Measurements from ENCODE around the gene PPFIA3. TPM values are rescaled to one million over a fixed set of nuclear protein-coding genes. Genes with fewer than 3 reads are reported as not detected.

PPFIA3 gene
- total RNA-seq, 2 experiments from 2014 or later, result 2.0 to 2.8 TPM

GRCh38 chr19:49150106-49150943 lies 31.0 kb downstream of the PPFIA3 start:
- H3K4me3 Mint-ChIP-seq, result peak overlapping the region; percentile 86
- TF ChIP-seq CTCF (IDR thresholded peaks at IDR 0.05), result no peak
- H3K36me3 Mint-ChIP-seq (ENCODE audit: low read depth), result no peaks in the 10 kb centered on the region
- H3K27me3 ChIP-seq (ENCODE audit: control insufficient read depth in 1 of 2, insufficient read depth in 2 of 2, low read length in 2 of 2), result peaks cover 55 to 61% of the 10 kb centered on the region in 2 experiments
- peaks cover 96% of the 10 kb centered on the region for H3K27me3 Mint-ChIP-seq
- peaks cover 49% of the 10 kb centered on the region for H3K4me1 ChIP-seq (ENCODE audit: insufficient read depth, low read length)
- CTCF ChIA-PET, result interaction anchor here (1.1 kb wide), 1 partner anchor 48 kb away, joined by 3 read pairs; no protein-coding TSS in a partner anchor
- POLR2A ChIA-PET, result interaction anchor here (0.5 to 0.7 kb wide), 2 partner anchors 20 to 440 kb away, joined by 4 to 5 read pairs; no protein-coding TSS in a partner anchor
- H3K36me3 ChIP-seq (ENCODE audit: insufficient read depth, low read length), result no peaks in the 10 kb centered on the region
- peak in 10 of 14 experiments; percentile 19 to 67 (median 46) for DNase-seq
- no peak overlapping the region for H3K27ac ChIP-seq (ENCODE audit: low read depth in 1 of 2, low read length in 2 of 2)
- no peak overlapping the region for H3K27ac Mint-ChIP-seq
- no peaks in the 10 kb centered on the region for H3K9me3 Mint-ChIP-seq
- H3K4me3 ChIP-seq (ENCODE audit: low read length), result peak overlapping the region; percentile 62
- H3K9me3 ChIP-seq (ENCODE audit: control insufficient read depth in 1 of 2, insufficient read depth in 1 of 2, low read length in 2 of 2), result peaks cover 0 to 52% of the 10 kb centered on the region in 2 experiments
- H3K4me1 Mint-ChIP-seq (ENCODE audit: low read depth), result peaks cover 53% of the 10 kb centered on the region
- intact Hi-C loops (cut with DNase I, micrococcal nuclease), result no loop called here
- ATAC-seq (ENCODE audit: poor library complexity), result no peak

GRCh38 chr19:49150944-49151243 lies 31.6 kb downstream of the PPFIA3 start:
- H3K27ac ChIP-seq (ENCODE audit: low read depth in 1 of 2, low read length in 2 of 2), result no peak overlapping the region
- ATAC-seq (ENCODE audit: poor library complexity), result no peak
- H3K4me3 Mint-ChIP-seq, result peak overlapping the region; percentile 38
- peaks cover 96% of the 10 kb centered on the region for H3K27me3 Mint-ChIP-seq
- POLR2A ChIA-PET, result interaction anchor here (0.5 to 0.7 kb wide), 2 partner anchors 21 to 440 kb away, joined by 4 to 5 read pairs; no protein-coding TSS in a partner anchor
- intact Hi-C loops (cut with DNase I, micrococcal nuclease), result no loop called here
- H3K27me3 ChIP-seq (ENCODE audit: control insufficient read depth in 1 of 2, insufficient read depth in 2 of 2, low read length in 2 of 2), result peaks cover 59 to 61% of the 10 kb centered on the region in 2 experiments
- CTCF ChIA-PET, result interaction anchor here (1.1 kb wide), 1 partner anchor 53 kb away, joined by 3 read pairs; no protein-coding TSS in a partner anchor
- no peaks in the 10 kb centered on the region for H3K9me3 Mint-ChIP-seq
- no peaks in the 10 kb centered on the region for H3K36me3 ChIP-seq (ENCODE audit: insufficient read depth, low read length)
- H3K27ac Mint-ChIP-seq, result no peak overlapping the region
- peaks cover 44% of the 10 kb centered on the region for H3K4me1 ChIP-seq (ENCODE audit: insufficient read depth, low read length)
- peaks cover 47% of the 10 kb centered on the region for H3K4me1 Mint-ChIP-seq (ENCODE audit: low read depth)
- peaks cover 0 to 52% of the 10 kb centered on the region in 2 experiments for H3K9me3 ChIP-seq (ENCODE audit: control insufficient read depth in 1 of 2, insufficient read depth in 1 of 2, low read length in 2 of 2)
- DNase-seq, result no peak
- TF ChIP-seq CTCF (IDR thresholded peaks at IDR 0.05), result no peak
- no peaks in the 10 kb centered on the region for H3K36me3 Mint-ChIP-seq (ENCODE audit: low read depth)
- H3K4me3 ChIP-seq (ENCODE audit: low read length), result peak overlapping the region; percentile 62

DNA sequence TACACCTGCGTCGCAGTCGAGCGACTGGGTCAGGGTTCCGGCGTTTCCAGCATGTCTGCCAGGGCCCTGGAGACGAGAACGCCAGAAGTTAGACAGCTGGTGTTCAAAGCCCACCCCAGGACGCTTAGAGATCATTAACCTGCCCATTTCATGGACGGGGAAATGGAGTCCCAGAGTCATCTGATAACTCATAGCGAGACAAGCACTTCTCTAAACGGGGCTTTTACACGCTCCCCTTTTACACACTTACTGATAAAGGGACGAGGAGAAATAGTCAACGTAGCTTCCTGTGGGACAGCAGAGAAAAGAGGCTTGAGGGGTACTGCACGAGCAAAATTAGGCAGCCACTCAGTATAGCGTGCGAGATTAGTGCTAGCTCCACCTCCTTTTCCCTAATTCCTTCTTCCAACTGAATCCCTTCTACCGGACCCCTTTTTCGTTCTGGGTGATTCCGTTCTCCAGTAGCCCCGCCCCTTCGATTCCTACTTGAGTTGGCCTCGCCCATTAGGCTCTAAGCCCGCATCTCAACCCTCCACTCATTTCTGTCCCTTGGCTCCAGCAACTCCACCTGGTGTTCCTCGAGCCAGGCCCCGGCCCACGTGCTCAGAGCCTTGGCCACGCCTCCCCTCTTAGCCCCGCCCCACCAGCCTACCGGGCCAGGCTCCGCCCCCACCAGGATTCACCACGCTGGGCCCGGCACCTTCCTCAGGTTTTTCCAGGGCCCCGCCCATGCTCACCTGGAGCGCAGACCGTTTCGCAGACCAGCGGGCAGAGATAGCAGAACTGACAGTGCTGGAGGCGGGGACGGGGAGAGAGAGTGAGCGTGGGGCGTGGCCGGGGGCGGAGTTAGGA lies 32.1 kb downstream of the PPFIA3 start:
- Histone ChIP-seq H3K27me3 (ENCODE audit: control insufficient read depth in 1 of 2, insufficient read depth in 2 of 2, low read length in 2 of 2) (peaks cover 59 to 61% of the 10 kb centered on the region in 2 experiments), H3K4me3 (ENCODE audit: low read length) (peak overlapping the region; percentile 62), H3K27ac (ENCODE audit: low read depth in 1 of 2, low read length in 2 of 2) (no peak overlapping the region), H3K9me3 (ENCODE audit: control insufficient read depth in 1 of 2, insufficient read depth in 1 of 2, low read length in 2 of 2) (peaks cover 0 to 52% of the 10 kb centered on the region in 2 experiments), H3K36me3 (ENCODE audit: insufficient read depth, low read length) (no peaks in the 10 kb centered on the region), H3K4me1 (ENCODE audit: insufficient read depth, low read length) (peaks cover 39% of the 10 kb centered on the region)
- H3K27ac Mint-ChIP-seq, result no peak overlapping the region
- H3K9me3 Mint-ChIP-seq, result no peaks in the 10 kb centered on the region
- H3K36me3 Mint-ChIP-seq (ENCODE audit: low read depth), result no peaks in the 10 kb centered on the region
- POLR2A ChIA-PET, result interaction anchor here (0.5 to 0.7 kb wide), 2 partner anchors 22 to 439 kb away, joined by 4 to 5 read pairs; no protein-coding TSS in a partner anchor
- peaks cover 95% of the 10 kb centered on the region for H3K27me3 Mint-ChIP-seq
- no peak for TF ChIP-seq CTCF (IDR thresholded peaks at IDR 0.05)
- H3K4me1 Mint-ChIP-seq (ENCODE audit: low read depth), result peaks cover 42% of the 10 kb centered on the region
- ATAC-seq (ENCODE audit: poor library complexity) (peak; percentile 31), DNase-seq (peak in 4 of 14 experiments; percentile 24 to 70 (median 46))
- H3K4me3 Mint-ChIP-seq, result peak overlapping the region; percentile 84
- intact Hi-C loops (cut with DNase I, micrococcal nuclease), result no loop called here
- CTCF ChIA-PET, result interaction anchor here (1.1 kb wide), 1 partner anchor 54 kb away, joined by 3 read pairs; no protein-coding TSS in a partner anchor
